Measurements from ENCODE around the gene LMBRD2.

Gene LMBRD2

GRCh38 chr5:36055984-36056383 lies 95.7 kb downstream of the LMBRD2 start:
- in situ Hi-C loops (cut with MboI; ENCODE audit: low sequenced_read_pairs) = no loop called here

- in situ Hi-C loops (cut with MboI; ENCODE audit: low sequenced_read_pairs) = no loop called here
These were observed 97.0 kb downstream of the LMBRD2 start for GRCh38 chr5:36054647-36055046.

DNA sequence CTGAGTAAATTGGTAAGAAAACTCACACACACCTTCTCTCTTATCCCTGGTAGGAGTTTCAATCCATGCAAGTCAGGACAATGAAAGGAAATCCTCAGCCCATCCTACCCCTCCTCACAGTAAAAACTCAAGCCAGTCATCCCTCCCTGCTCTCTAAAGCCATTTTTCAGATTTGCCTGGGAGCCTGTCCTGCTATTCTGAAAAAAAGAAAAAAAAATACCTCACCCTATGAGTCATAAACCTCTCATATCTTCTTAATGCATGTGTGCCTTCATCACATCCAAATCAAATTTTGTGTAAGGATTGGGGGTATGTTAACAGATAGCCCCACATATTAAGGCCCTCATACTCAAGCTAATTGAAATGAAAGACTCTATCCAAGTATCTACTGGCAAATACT lies 99.1 kb downstream of the LMBRD2 start:
- in situ Hi-C loops (cut with MboI; ENCODE audit: low sequenced_read_pairs) = no loop called here

DNA sequence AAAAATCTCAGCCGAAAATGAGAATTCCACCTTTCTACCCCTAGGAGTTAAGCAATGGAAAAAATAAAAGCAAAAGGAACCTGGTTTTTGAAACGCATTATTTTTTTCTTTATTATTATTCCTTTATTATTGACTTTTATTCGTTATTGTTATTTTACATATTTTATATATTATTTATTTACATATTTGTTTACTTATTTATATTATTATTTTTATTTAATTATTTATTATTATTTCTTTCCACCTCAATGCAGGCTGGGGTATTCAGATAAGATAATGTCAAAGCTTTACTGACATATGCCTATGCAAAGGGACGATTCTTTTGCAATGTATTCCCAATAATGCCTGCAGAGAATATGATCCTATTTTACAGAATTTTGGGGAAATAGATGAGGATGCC lies 101.7 kb downstream of the LMBRD2 start:
- in situ Hi-C loops (cut with MboI; ENCODE audit: low sequenced_read_pairs) = no loop called here
